Astrocyte of the spinal cord (primary cell): Measurements from ENCODE around the gene PRDM16.

Source experiments
- DNase-seq: peaks from one replicate; pipeline ENCODE4 v3.0.0; 2011; ENCODE audit warnings: low read depth, low spot score
- H3K4me3 ChIP-seq: 2 replicates; pipeline ENCODE4 v1.5.1; 2011; ENCODE audit warnings: low read depth, mild to moderate bottlenecking, low read length, moderate library complexity
- in situ Hi-C: cut with HindIII; loops from 2 replicates; pipeline ENCODE4 v1.10.0; 2017; ENCODE audit warnings: low sequenced_read_pairs
- TF ChIP-seq, protein P1 (sequence below): IDR thresholded peaks from 2 replicates; pipeline ENCODE4 v1.5.1; 2012; ENCODE audit warnings: low read depth, mild to moderate bottlenecking, low read length, inconsistent platforms

PRDM16 gene

DNA sequence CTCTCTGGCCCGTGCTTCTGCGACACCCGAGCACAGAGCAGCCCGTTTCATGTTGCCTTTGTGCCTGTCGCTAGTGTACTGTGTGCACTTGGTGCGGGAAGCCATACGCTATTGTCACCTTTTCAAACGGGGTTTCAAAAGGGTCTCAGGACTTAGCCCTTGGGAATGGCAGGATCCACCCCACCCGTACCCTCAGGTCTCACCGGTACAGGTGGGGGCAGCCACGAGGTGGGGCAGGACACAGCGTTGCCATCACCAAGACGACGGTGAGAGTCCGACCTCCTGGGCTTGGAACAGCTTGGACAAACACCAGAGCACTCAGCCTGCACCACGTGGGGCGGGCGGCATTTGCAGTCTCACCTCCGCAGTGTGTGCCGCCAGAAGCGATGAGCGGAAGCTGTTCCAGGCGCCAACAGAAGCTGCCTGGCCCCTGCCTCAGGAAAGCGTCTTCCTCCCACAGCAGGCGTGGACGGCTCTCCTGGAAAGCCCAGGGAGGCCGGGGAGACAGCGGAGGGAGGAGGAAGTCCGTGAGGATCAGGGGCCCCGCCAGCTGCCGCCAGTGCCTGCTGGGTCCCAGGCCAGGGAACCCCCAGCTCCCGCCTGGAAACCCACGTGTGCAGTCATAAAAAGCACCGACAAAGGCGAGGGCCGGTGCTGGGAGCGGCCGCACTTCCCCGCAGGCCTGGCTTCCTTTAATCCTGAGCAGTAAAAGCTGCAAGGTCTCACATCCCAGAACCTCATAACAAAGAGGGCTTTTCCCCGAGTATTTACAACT is 254.2 kb downstream of the PRDM16 start:
- TF ChIP-seq, protein P1, sequence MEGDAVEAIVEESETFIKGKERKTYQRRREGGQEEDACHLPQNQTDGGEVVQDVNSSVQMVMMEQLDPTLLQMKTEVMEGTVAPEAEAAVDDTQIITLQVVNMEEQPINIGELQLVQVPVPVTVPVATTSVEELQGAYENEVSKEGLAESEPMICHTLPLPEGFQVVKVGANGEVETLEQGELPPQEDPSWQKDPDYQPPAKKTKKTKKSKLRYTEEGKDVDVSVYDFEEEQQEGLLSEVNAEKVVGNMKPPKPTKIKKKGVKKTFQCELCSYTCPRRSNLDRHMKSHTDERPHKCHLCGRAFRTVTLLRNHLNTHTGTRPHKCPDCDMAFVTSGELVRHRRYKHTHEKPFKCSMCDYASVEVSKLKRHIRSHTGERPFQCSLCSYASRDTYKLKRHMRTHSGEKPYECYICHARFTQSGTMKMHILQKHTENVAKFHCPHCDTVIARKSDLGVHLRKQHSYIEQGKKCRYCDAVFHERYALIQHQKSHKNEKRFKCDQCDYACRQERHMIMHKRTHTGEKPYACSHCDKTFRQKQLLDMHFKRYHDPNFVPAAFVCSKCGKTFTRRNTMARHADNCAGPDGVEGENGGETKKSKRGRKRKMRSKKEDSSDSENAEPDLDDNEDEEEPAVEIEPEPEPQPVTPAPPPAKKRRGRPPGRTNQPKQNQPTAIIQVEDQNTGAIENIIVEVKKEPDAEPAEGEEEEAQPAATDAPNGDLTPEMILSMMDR = no peak
- no peak overlapping the region for H3K4me3 ChIP-seq
- in situ Hi-C loops = no loop called here
- no peak for DNase-seq

DNA sequence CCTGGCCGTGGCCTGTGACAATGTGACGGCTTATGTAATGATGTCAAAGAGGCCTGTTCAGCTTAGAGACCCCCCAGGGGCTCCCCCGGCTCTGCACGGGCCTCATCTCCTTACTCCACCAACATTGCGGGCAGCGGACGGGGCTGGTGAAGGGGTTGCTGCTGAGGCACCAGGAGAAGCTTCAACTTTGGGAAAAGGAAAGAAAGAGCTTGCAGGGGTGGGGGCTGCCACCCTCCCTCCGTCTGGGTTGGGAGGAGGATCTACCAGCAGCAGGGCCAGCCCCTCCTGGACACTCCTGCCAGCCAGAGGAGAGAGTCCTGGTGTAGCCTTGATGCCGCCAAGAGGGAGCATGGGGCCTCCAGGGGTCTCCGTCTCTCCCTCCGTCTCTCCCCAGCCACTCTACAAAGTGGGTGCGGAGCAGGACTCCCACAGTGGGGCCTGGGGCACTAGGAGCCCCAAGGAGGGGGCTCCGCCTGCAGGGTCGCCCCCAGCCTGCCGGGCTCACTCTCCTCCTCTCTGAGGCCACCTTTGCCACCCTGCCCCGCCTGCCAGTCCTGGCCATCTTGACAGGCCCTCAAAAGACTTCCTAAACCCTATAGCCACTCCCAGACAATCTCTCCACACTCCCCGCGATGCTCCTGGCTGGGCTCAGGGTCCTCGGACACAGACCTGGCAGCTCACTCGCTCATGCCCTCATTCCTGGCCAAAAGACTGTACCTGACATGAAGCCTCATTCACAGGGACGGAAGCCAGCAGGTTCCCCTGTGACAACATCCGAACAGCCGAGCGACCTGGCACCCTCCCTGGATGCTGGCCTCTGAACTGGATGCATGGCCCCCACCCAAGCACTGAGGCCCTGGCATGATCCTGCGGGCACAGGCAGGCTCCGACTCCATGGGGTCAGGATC is 255.0 kb downstream of the PRDM16 start:
- in situ Hi-C loops = no loop called here

DNA sequence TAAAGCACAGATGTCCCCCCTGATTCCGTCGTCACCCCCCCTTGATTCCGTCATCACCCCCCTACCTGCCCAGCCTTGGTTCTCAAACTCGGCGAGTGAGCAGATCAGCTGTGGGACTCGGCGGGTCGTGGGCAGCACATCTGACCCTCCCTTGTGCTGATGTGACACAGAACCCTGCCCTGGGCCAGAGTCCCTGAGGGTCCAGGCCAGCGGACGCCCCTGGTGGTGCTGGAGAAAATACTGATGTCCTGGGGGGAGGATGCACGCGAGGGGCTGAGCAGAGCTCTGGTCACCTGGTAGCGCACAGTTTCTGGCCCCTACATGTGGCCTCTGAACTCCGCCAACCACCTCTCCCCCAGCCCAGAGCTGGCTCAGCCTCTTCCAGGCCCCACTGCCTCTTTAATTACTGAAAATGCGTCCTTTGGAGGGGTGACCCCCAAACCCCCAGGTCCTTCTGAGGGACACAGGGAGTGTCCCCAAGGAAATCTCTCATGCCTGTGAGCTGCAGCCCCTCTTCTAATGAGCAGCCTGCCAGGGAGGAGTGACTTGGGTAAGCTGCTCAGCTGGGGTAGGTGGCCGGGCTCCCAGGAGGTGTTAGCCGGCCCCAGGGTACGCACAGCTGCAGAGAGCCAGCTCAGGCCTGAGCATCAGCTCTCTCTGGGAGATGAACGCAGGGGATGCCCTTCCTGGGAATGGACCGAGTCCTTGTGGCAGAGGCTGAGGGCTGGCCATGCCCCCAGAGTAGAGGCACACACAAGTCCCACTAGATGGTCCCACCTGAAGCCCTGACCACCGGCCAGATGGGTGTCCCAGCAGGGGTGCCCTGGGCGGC is 255.9 kb downstream of the PRDM16 start:
- in situ Hi-C loops = no loop called here
- H3K4me3 ChIP-seq = no peak overlapping the region
- no peak for DNase-seq
- TF ChIP-seq, protein P1 = no peak

More for the DNA sequence above, 255.0 kb downstream of the PRDM16 start:
- TF ChIP-seq, protein P1 = no peak
- H3K4me3 ChIP-seq = no peak overlapping the region
- no peak for DNase-seq

DNA sequence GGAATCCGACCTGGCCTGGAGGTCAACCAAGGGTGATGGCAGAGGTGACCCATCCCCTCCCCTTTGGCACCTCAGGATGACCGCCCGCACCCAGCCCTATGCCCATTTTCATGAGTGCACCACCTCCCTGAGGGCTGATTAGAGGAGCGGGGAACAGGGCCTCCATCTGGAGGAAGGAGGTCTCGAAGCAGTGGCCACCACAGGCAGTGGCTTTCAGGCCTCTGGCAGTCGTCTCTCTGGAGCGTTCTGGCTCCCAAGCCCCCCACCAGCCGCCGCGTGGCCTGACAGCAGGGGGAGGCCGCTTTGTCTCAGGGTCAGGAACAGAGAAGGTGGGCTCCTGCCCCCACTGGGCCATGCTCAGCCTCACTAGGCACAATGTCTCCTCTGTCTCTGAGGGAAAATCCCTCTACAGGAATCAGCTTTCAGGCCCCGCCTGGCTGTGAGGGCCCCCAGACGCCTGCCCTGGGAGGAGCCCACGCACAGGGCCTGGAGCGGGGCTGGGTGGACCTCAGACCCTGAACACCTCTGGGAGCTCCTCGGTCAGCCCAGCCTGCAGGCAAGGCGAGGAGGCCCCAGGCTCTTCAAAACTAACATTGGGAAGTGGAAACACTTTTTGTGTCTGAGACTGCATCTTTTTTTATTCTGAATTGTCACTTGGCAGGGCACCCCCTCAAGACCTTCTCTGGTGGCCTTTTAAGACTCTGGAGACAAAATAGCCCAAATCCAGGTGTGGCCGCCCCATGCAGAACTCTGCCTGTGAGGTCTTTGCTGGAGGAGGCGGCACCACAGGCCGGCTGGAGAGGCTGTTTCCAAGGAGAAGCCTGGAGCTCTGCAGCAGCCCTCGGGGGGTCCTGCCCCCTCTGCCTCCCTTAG is 257.7 kb downstream of the PRDM16 start:
- in situ Hi-C loops = no loop called here
- TF ChIP-seq, protein P1 = no peak
- H3K4me3 ChIP-seq = no peak overlapping the region
- no peak for DNase-seq

DNA sequence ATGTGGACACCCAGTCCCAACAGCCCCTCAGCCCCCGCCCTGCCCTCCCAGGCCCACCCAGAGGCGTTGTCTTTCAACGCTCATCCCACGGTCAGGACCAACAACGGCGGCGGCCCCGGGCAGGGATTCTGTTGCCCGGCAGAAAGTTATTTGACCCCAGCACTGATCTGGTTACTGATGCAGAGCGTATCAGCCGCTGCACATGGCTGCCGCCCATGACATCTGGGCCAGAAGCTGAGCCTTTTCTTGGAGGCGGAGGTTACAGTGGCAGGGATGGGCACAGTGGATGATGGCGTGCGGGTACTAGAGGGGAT is 258.3 kb downstream of the PRDM16 start:
- TF ChIP-seq, protein P1 = no peak
- no peak overlapping the region for H3K4me3 ChIP-seq
- DNase-seq = no peak
- in situ Hi-C loops = no loop called here
